ENCODE results near the gene GAS2.

DNA sequence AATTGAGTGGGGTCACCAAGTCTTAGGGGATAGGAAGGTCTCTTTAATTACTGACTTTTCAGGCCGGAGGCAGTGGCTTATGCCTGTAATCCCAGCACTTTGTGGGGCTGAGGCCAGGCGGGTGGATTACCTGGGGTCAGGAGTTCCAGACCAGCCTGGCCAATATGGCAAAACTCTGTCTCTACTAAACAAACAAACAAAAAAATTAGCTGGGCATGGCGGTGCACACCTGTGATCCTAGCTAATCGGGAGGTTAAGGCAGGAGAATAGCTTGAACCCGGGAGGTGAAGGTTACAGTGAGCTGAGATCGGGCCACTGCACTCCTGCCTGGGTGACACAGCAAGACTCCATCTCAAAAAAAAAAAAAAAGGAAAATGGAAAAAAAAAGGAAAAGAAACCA is 39.0 kb upstream of the GAS2 start:
- TF ChIP-seq CTCF (IDR thresholded peaks at IDR 0.05) = no peak
- no peak for TF ChIP-seq POLR2AphosphoS5 (IDR thresholded peaks at IDR 0.05)
- TF ChIP-seq POLR2A (IDR thresholded peaks at IDR 0.05) = no peak
- no peak for TF ChIP-seq EP300 (IDR thresholded peaks at IDR 0.05)
